GM18526 (cell line): Measurements from ENCODE around the gene CFAP221.

Experiments used
- POLR2A ChIP-seq: IDR thresholded peaks from 3 replicates; pipeline ENCODE4 v1.6.1; 2011; ENCODE audit not compliant: insufficient read length; ENCODE audit errors: extremely low read depth

CFAP221 gene

DNA sequence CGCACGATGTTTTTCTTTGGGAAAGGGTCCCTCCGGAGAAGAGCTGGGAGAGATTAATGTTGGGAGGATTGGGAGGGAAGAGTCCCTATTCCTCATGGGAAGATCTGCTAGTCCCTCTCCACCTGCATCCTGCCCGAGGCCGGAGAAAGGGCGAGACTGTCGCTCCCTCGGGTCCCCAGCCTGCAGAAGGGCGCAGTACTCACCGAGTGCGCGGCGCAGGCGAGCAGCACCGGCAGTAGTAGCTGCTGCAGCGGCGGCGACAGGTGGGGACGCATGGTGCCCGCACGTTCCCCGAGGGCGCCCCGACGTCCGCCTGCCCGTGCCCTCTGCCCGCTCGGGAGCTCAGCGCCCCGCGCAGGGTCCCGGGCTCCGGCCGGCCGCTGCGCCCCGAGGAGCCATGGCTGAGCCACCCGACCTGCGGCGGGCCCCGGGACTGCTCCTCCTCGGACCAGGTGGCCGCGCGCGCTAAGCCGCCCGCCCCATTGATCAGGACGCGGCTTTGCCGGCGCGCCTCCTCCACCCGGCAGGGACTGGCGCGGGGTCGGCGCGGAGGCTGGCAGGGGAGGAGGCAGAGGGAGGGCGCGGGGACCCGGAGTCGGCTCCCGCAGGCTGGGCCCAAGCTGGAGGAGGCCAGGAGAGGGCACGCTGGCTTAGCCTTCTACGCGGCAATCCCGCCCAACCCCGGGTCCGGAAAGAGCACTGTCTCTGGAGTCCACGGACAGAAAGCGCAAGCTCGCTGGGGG, 20.1 kb upstream of the CFAP221 start, which contains the start of gene SCTR:
SCTR (minus strand) TSS at position 532 of the 743 bp plus-strand sequence; CDS start at position 275, 257 bp downstream.
- no peak for TF ChIP-seq POLR2A

DNA sequence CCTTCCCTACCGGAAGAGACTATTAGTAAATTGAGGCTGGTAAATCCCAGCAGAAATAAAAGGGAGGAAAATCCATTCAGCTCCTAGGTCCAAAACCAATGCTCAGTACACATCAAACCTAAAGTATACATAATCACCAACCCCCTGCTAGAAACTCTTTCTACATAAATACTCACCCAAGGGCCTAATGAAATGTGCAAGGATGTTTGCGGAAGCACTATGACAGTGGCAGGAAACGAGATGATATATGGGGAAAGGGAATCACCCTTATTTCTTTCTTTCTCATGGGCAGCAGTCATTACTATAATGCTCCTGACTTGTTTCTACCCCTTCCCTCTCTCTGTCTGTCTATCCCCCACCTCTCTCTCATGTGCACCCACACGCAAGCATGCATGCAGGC, 18.6 kb upstream of the CFAP221 start:
- TF ChIP-seq POLR2A: no peak

DNA sequence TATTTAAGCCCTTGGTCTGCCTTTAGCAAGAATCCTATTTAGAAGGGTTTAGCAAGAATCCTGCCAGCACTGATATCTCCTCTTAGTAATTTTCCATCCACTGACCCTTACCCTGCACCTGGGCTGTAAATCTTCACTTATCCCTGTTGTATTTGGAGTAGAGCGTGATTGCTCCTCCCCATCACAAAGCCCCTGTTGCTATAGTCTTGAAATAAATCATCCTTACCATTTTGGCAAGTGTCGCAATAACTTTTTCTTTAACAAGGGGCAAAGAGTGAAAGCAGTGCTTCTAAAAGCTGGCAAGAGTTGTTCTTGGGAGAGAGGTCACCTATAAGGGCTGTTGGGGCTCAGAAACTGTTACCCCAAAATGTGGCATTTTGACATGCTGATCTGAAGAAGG, 16.2 kb upstream of the CFAP221 start:
- no peak for TF ChIP-seq POLR2A

DNA sequence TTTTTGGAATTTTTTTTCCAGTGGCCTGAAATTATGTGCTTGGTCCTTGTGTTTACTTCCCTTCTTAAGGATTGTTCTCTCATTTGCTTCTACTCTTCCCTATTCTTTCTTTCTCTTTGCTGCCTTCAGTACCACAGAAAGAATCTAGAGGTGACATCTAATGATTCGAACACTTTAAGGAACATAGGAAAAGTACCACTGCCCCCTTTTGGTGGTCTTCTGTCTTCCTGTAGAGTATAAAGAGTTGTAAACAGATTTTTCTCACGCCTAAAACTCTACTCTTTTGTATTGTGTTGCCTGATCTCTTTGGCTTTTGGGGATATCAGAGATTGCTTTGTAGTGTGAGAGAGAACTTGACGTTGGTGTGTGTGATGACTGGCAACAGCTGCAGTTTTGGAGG, 13.0 kb upstream of the CFAP221 start:
- TF ChIP-seq POLR2A: no peak

DNA sequence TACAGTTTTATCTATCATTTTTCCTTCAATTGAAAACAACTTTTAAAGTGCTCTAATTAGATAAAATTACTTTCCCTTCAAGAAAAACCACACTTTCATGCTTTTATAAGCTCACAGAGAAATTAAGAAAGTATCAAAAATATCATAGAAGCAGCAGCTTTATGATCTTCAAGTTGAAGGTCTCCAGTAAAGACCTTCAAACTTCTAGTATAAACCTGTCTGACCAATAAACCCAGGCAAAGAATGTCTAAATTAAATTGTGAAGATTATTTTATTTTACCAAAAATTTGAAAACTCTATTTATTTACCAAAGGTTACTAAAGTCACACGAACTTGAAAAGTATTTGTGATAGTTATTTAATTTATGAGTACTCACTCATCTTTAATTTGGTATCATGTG, 10.7 kb upstream of the CFAP221 start:
- no peak for TF ChIP-seq POLR2A

DNA sequence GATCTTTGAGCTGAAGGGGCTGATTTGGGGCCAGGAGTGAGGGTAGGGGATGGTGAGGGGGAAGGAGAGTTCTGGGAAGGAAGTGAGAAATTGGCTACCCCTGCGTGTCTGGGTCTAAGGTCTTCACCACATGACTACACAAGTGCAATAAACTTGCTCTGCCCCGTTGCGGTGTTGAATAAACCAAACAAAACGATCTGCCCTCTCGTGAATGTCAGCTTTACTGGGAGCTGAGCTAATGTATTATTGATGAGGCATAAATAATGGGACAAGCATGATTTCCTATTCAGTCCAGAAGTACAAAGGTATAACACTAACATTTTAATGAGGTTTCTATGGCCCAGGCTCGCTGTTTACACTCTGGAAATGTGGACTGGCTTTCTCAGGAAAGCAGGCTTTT, 8.0 kb upstream of the CFAP221 start:
- no peak for TF ChIP-seq POLR2A

DNA sequence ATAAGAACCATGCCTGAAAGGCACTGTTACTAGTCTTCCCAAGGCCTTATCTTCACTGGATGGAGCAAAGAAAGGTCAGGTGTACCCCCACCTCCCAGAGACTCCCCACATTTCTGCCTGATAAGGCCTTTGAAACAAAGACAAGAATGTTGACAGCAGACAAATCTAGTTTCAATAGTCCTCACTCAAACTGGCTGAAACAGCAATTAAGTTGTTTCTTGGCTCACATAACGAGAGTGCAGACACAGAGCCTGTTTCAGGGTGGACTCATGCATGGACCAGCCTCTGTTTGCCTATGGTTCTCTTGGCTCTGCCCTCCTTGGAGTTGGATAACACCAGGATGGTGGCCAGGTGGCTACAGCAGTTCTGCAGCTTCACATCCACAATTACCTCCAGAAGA, 7.5 kb upstream of the CFAP221 start:
- TF ChIP-seq POLR2A: no peak

DNA sequence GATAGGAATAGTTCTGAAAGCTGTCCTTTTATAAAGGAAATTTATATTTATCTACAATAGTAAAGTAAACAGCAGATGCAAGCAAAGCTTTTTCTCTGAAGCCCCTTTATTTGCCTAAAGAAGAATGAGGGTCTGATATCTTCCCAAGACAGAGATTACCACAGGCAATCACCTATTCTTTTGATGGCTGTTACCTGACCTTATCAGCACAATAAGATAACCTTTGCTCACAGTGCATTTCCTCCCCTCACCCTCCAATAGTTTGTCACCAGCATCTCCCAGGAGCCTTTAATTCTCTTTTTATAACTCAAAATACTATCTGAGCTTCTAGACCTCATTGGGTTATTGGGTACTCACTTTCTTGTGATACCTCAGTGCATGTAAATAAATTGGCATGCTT, 6.5 kb upstream of the CFAP221 start:
- no peak for TF ChIP-seq POLR2A

DNA sequence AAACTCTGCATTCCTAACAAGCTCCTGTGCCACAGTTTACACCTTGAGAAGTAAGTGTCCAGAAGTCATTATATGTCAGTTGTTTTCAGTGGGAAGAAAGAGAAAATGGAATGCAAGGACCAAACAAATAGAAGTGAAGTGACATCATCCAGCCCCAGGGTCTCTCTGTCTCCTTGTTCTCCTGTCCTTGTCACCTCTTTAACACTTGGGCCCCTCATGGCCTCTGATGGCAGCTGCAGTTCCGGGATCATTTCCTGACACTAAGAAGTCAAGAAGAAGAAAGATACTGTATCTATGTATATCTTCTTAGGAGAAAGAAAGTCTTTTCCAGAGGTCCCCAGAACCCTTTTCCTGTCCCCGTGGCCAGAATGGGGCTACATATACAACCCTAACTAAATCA, 2.8 kb upstream of the CFAP221 start:
- no peak for TF ChIP-seq POLR2A

DNA sequence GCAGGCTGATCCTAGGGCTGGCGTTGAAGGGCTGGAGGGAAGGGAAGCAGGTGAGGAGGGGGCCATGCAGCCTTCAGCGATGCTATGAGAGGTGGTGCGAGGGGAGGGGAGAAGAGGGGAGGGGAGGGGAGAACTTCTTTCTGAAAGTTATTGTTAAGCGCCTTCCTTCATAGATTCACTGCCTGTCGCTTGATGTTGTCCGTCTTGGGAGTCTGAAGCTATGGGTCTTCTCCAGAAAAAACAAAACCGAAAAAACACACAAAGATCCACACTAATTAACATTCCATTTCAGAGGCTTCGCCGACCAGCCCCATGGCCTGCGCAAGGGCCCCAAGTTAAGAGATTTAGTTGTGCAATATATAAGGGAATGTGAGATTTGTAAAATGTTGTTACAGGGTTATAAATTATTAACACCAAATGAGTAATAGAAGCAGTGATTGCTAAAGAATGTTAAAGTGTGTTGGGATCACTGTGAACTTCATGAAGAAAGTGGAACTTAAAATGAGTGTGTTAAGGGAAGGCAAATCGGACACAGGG, 758 bp downstream of the CFAP221 start:
- no peak for TF ChIP-seq POLR2A

DNA sequence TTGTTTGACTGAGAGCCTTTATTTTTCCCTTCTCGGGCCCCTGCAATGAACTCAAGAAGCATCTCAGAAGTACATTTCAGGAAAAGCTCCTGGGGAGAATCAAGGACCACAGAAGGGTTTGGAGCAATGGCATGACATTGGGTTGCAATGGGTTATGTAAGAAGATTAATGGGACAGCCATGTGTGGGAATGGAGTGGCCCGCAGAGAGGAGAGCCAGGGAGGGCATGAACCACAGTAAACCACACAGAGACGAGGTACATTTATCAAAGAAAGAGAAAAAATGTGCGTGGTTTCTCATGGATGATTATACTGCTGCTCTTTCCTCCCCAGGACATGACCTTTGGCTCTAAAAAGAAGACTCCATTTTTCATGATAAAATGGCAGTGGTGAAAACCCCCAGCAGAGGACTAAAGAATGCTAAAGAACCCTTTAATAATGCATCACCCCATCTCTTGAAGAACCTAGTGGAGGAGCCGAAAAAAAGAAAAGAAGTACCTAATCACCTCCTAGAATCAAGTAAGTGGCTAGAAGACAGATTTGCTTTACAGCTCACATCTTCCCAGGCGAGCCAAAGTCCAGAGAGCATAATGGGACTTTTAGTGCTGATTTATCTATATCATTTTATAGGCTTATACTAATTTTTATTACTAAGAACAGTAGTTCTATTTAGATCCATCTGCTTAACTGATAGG, 1.7 kb downstream of the CFAP221 start:
- no peak for TF ChIP-seq POLR2A

DNA sequence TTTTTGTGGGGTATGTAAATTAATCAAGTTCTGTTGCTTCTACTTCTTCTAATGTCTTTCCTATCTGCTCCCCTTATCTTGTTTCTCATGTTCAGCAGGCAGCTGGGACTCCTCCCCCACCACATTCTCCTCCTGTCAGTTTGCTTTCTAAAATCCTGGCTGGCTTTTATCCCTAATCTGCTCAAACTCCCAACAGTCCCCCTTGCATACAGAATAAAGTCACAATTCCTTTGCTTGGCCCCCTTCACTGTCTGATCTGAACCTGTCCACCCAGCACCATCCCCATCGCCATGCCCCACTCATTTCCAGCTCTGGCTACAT, 2.2 kb downstream of the CFAP221 start:
- no peak for TF ChIP-seq POLR2A

DNA sequence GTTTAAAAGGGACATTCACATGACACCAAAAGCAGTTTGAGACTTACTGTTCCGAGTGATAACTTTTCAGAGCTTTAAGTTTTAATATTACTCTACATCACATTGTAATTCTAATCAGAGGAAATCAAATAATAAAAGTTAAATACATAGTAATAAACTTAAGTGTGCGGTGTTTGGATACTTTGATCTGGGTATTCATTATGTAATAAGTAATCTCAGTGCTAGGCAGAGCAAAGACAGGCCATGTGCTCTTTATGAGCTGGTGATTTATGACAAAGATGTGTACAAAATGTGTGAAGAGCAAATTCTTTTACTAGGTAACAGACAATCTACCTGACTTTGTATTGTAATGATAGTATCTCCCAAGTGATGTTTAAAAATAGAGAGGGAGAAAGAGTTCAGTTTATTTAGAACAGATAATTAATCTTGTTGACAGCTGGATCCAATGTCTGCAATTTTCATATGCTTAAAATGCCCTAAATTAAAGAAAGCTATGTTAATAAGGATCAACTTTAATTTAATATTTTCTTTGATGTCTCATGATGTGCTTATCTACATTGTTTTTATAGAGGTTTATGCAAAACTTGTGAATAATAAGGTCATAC, 4.4 kb downstream of the CFAP221 start:
- TF ChIP-seq POLR2A: no peak

DNA sequence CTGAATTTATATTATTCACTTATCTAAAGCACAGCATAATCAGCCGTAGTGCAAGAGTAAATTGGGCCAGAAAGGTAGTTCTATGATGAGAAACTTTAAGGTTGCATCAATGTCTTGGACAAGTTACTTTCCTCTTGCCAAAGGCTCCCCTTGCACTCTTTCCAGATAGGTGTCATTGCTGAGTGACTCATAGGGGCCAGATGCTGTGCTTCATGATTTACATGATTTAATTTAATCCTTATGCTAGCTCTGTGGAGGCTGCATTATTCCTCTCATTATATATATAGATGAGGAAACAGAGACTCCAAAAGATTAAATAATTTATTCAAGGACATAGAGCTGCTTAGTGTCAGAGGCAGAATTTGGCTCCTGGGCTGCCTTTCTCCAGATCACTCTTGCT, 5.0 kb downstream of the CFAP221 start:
- TF ChIP-seq POLR2A: no peak

DNA sequence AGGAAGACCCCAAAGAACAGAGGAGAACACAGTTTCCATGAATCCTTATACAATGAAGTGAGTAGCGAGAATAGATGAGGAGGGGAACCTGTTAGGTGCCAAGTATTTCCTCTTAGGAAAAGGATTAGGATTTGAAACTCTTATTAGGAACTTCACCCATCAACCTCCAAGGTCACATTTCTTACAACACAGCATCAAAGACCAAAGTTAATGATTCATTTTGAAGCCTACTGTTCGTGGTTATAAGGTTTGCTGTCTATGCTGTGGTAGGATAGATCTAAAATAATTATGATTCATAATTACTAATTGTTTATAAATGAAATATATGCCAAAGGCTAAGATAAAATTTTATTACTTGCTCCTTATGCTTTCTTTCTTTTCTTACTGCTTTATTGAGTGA, 6.1 kb downstream of the CFAP221 start:
- no peak for TF ChIP-seq POLR2A

DNA sequence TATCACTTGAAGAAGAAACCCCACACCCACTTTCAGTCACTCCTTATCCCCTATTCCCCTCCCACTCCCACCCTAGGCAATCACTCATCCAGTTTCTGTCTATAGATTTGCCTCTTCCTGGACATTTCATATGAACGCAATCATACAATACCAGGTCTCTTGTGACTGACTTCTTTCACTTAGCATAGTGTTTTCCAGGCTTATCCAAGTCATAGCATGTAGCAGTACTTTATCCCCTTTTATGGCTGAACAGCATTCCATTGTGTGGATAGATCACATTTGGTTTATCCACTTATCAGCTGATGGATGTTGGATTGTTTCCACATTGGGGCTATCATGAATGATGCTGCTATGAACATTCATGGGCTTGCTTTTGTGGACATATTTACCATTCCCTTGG, 6.6 kb downstream of the CFAP221 start:
- no peak for TF ChIP-seq POLR2A
